Adrenal gland (tissue), 5 donors: ENCODE measurements around the gene DET1.

Experiments used
- CTCF ChIP-seq, 6 experiments: fragments of 450-650 bp in 4 of 6; fragments of 200-600 bp in 2 of 6; sonication (generic) in 1 of 6; IDR thresholded peaks; 1 replicate in 5 of 6; 2 replicates in 1 of 6; pipeline versions ENCODE4 v1.5.1 to v1.8.0; 2016 to 2021; ENCODE audit warnings: antibody characterized with exemption in 6 of 6, mild to moderate bottlenecking in 2 of 6, moderate library complexity in 1 of 6
- POLR2A ChIP-seq, 2 donors: fragments of 450-650 bp; IDR thresholded peaks; one replicate each; pipeline ENCODE4 v1.6.1; 2017; ENCODE audit warnings: antibody characterized with exemption in 2 of 2, mild to moderate bottlenecking in 2 of 2, moderate library complexity in 1 of 2
- donor health status: DM: no; HTN: no; CAD: no.

GRCh38 chr15:88497109-88497765 is 49.2 kb downstream of the DET1 start:
- TF ChIP-seq CTCF (IDR thresholded peaks at IDR 0.05) = no peak
- TF ChIP-seq POLR2A (IDR thresholded peaks at IDR 0.05) = no peak
